ENCODE results near the gene TMEM219.
"Not testable (repeated sequence)": the region's sequence is repeated elsewhere in the genome, so short reads cannot be mapped to it uniquely, and the experiment has no call there.

TMEM219 gene

DNA sequence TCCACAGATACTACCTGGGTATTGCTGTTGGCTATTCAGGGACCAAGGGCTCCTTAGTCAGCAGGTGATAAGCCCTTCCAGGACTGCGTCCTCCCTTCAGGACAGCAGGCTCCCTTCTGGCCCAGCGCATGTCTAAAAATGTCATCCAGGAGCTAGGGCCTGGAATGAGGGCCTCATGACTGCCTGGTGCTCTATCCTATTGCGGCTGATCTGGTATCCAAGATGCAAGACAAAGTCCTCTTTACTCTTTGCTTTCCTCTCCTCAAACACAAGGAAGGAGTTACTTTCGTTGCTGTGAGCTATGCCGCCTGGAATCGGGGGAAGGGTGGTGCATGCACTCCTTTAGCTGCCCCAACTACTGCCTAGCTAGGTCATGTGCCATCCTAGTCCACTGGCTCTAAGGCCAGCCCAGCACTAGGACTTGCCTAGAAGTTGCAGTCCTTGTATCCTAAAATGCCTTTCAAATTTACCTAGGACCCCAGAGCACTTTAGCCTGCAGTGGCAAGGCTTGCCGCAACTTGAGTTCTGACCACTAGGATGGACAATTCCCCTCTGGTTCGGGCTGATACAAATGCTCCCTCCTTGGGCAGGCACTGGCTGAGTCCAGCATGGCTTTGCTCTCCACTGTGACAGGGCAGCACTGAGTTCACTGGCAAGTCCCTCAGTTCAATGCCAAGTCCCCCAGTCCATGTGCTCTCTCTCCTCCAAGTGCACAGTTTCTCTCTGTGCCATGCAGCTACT lies 10.1 kb upstream of the TMEM219 start:
- DNase-seq (ENCODE audit: low read depth in 2 of 2) = no peak

DNA sequence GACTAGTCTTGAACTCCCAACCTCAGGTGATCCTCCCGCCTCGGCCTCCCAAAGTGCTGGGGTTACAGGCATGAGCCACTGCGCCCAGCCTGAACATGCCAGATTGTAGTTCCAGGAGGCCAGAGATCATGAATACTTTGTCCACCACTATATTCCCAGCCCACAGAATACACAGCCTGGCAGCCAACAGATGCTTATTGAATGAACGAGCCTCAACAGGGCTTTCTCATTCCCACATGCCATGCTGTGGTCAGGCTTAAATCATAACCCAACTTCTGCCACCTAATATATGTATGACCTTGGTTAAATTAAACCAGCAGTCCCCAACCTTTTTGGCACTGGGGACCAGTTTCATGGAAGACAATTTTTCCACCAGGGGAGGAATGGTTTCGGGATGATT lies 3.1 kb upstream of the TMEM219 start:
- DNase-seq (ENCODE audit: low read depth in 2 of 2) = no peak

GRCh38 chr16:29959293-29959692 lies 2.6 kb upstream of the TMEM219 start:
- DNase-seq (ENCODE audit: low read depth in 2 of 2) = no peak

DNA sequence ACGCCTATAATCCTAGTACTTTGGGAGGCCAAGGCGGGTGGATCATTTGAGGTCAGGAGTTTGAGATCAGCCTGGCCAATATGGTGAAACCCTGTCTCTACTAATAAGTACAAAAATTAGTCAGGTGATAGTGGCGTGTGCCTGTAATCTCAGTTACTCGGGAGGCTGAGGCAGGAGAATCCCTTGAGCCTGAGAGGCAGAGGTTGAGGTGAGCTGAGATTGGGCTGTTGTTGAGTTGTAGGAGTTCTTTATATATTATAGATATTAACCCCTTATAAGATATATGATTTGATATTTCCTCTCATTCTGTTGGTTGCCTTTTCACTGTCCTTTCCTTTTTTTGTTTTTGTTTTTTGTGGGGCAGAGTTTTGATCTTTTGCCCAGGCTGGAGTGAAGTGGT lies 2.1 kb upstream of the TMEM219 start:
- DNase-seq (ENCODE audit: low read depth in 2 of 2) = not testable (repeated sequence)

GRCh38 chr16:29961127-29961478 lies 776 bp upstream of the TMEM219 start:
- no peak for DNase-seq (ENCODE audit: low read depth in 2 of 2)

DNA sequence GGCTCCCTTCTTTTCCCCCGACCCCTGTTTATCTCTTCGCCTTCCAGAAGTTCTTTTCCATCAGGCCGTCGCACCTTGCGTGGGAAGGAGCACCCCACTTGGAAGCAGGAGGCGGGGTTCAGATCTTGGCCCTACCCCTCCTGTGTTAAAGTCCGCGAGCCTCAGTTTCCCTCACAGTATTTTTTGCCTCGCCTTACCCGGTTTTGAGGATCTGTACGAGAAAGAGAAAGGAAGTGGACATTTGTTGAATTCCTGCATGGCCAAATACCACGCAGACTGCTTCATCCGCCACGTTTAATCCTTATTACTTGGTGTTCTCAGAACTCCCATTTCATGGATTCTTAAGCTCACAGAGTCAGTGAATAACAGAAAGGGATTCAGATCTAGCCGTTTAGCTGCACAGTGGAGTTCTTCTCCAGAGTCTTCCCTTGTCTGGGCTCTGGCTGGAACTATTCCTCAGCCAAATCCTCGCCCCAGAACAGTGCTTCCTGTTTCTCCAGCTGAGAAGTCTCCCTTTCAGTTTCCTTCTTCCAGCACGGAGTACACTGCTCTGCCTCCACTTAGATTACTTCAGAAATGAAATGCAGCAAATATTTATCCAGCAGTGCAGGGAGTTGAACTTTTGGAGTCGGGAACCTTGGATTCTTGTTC lies 590 bp downstream of the TMEM219 start:
- DNase-seq (ENCODE audit: low read depth in 2 of 2) = no peak

GRCh38 chr16:29963021-29963743 lies 1.3 kb downstream of the TMEM219 start:
- DNase-seq (ENCODE audit: low read depth in 2 of 2) = no peak

GRCh38 chr16:29968205-29968604 lies 6.3 kb downstream of the TMEM219 start:
- DNase-seq (ENCODE audit: low read depth in 2 of 2) = no peak

- DNase-seq (ENCODE audit: low read depth in 2 of 2) = no peak
Measured at GRCh38 chr16:29971304-29971703, 9.4 kb downstream of the TMEM219 start.

DNA sequence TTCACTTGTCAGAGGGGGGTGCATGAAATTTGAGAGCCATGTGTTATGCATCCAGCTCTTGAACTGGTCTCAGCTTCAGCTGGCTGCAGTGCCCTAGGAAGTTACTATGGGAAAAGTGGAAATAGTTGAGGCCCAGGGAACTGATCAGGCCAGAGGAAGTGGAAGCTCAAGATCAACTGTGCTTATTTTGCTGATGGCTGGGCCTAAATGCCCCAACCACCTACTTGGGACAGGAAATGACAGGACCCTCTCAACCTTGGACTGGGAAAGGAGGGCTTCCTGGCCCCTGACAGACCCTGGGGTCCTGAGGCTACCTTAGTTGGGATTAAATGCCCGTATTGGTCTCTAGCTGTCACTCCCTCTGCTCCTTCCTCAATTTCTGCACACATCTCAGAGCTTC lies 10.6 kb downstream of the TMEM219 start:
- no peak for DNase-seq (ENCODE audit: low read depth in 2 of 2)

DNA sequence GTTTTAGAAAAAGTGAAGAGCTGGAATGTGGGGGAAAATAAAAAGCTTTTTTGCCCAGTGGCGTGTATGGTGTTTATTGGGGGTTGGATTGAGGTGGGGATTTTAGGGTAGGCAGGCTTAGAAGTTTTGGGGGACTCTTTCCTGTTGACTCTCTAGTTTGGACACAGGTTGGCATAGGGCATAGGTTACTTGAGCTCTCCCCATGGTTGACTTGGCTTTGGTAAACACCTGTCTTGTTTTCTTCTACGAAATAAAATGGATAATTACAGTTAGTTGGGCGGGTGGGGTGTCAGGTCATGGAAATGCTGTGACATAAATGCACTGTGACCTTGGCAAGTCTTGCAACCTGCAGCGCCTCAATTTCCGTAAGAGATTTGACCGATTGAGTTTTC lies 11.1 kb downstream of the TMEM219 start:
- no peak for DNase-seq (ENCODE audit: low read depth in 2 of 2)

DNA sequence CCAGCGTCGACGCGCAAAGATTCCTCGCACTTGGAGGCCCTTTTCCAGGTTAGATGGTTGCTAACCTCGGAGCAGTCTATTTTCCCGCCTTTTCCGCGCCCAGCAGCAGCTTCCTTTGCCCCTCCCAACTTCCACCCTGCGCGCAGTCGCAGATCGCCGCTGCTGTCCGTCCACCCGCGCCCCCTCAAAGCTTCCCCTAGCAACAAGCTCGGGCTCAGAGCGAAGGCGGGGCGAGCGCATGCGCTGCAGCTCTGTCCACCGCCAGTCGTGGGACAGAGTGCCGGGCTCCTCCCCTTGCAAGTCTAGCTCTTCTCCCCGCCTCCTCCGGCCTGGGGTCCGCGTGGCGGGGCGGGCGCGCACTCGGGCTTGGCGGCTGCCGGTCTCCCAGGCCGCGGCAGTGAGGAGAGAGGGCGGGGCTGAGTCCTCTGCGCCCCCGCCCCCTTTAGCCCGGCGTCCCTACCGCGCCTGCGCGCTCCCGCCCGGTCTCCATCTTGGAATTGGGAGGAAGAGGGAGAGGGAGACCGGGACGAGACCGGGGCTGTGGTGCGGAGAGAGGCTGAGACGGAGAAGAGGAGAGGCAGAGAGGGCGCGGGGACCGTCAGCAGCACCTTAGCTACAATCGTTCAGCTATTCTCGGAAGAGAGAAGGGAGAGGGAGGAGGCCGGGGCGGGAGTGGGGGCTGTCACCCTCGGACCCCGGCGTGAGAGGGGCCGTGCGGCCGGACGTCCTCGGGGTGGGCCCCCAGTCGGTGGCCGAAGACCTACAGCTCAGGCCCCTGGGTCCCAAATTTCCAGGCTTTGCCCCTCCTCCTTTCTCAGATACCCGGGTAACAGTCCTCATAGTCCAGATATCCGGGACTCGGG lies 11.7 kb downstream of the TMEM219 start, which contains the start of gene TAOK2:
TAOK2 (plus strand) TSS at position 485 of the 863 bp plus-strand sequence. CDS start 3,905 bp downstream, outside the sequence.
- DNase-seq (ENCODE audit: low read depth in 2 of 2) = peak; percentile 85 to 88

- no peak for DNase-seq (ENCODE audit: low read depth in 2 of 2)
Measured at GRCh38 chr16:29974291-29975133, 12.6 kb downstream of the TMEM219 start.

DNA sequence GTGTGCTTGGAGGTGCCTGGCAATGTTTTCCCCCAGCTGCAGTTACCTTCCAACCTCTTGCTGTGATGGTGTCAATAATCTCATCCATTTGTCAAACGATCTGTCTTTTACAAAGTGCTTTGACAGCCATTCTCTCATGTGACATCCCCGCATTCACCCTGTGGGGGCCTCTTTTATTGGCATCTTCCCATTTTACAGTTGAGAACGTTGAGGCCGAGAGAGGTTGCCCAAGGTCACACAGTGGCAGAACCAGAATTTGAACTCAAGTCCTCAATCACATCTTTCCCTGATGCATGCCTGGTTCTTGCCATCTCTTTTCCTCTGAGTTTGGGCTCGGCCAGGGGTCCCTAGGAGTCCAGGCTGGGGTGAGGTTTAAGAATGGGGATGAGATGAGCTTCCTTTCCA lies 13.3 kb downstream of the TMEM219 start:
- DNase-seq (ENCODE audit: low read depth in 2 of 2) = no peak

- DNase-seq (ENCODE audit: low read depth in 2 of 2) = no peak
Measured at GRCh38 chr16:29975811-29976511, 14.1 kb downstream of the TMEM219 start.

DNA sequence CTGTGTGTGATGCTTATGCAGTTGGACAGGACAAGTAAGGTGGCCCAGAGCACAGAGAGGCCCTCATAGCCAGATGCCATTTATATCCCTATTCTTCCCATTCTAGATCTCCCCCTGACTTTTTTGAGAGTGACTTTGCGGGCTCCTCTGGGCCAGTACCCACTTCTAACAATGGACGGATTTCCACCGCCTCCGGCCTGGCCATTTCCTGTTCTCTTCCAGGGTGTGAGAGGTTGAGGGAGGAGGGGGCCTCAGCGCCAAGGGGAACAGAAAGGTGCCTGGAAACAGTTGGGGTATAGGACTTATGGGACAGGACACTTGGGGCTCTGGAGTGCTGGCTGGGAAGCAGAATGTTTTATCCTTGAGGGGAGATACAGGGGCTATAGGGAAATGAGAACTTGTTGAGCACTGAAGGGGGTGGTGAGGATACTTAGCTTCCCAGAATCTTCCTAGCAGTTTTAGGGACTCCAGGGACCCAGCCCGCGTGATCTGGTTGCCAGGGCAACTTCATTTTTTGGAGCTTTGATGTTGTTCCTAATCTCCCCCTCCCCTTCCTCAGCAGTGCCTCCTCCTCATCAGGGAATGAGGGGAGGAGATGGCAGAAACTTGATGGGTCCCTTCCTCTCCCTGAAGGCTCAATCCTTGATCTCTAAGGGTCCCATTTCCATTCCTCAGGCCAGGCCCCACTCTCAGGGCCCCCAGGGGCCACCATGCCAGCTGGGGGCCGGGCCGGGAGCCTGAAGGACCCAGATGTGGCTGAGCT lies 15.4 kb downstream of the TMEM219 start:
- DNase-seq (ENCODE audit: low read depth in 2 of 2) = no peak

DNA sequence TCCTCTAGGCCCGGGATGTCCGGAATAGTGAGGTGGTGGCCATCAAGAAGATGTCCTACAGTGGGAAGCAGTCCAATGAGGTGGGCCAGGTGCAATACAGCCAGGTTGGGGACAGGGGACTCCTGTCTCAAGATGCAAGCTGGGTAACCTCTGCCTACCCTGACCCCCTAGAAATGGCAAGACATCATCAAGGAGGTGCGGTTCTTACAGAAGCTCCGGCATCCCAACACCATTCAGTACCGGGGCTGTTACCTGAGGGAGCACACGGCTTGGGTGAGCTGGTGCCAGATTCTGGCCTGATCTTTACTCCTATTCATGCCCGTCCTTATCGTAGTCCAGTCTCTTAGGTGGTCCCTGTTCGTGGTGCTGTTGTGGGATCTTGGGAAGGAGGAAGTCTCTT lies 16.2 kb downstream of the TMEM219 start:
- no peak for DNase-seq (ENCODE audit: low read depth in 2 of 2)

DNA sequence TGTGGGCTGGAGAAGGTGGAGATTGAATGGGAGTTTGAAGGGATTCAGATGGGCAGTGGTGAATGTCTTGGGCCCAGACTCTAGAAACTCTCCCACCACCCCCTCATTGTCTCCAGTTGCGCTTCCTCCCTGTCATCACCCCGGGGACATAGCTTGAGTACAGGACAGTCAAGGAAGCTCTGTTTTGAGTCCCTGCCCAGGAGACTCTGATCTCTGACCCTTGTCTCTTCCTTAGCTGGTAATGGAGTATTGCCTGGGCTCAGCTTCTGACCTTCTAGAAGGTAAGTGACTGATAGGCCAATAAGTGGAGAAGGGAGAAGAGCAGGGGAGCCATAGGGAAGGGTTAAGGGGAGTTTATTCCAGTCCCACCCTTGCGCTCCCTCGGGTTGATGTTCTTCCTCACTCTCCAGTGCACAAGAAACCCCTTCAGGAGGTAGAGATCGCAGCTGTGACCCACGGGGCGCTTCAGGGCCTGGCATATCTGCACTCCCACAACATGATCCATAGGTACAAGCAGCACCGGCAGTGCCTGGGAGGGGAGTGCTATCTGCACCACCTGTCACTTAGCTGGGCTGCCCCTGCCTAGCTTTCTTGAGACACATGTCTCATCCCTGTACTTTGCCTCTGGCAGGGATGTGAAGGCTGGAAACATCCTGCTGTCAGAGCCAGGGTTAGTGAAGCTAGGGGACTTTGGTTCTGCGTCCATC lies 16.8 kb downstream of the TMEM219 start:
- no peak for DNase-seq (ENCODE audit: low read depth in 2 of 2)

Data from stimulated activated CD8-positive, alpha-beta memory T cell treated with anti-CD3 and anti-CD28 coated beads, Interleukin-2, amount 100 ng/mL, for 1 hour (primary cell).